GM18861 (cell line): ENCODE measurements around the gene SMIM38.
"Not testable (repeated sequence)": the region's sequence is repeated elsewhere in the genome, so short reads cannot be mapped to it uniquely, and the experiment has no call there.

Source experiments
- ATAC-seq: cut with Tn5 transposase; IDR thresholded peaks from one replicate; pipeline ENCODE4 v1.9.1; 2021; ENCODE audit not compliant: unreplicated experiment

The SMIM38 gene

DNA sequence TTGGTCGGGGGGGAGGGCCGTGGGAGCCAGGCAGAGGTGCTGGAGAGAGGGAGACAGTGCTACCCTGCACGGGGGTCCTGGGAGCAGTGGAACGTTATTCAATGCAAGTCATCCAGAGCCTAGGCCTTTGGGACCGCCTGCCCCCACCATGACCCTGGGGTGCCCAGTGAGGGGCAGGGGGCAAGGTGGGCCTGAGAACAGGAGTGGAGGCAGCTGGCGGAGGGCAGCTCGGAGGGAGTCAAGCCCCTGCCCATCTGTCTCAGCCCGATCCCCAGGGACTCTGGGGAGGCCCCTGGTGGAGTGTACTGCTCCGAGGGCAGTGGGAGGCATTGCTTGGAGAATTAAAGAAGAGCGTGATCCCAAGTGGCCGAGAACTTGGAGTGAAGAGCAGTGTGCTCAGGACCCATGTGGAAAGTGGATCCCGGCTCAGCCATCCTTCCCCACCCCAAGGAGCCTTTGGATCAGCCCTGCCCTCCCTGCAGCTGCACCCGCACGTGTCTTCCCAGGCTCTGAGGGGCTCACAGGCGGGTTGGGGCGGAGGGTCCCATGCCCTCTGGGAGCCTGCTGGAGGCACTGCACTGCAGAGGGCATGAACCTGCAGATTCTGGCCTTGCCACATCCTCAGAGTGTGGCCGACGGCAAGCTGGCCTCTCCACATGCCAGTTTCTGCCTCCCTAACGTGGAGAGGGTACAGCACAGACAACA is 34.0 kb upstream of the SMIM38 start:
- no peak for ATAC-seq

DNA sequence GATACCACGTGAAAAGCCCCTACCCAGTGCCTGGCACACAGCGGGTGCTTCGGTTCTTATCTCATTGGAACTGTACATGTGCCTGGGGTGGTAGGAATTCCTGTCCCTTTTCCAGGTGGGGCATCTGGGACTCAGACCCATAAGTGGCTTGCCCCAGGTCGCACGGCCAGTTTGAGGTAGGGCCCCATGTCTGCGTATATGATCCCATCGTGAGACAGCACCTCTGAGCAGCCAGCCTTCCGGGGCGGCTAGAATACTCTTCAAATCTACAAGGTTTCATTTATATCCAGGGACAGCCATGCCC is 33.5 kb upstream of the SMIM38 start:
- ATAC-seq, result no peak

DNA sequence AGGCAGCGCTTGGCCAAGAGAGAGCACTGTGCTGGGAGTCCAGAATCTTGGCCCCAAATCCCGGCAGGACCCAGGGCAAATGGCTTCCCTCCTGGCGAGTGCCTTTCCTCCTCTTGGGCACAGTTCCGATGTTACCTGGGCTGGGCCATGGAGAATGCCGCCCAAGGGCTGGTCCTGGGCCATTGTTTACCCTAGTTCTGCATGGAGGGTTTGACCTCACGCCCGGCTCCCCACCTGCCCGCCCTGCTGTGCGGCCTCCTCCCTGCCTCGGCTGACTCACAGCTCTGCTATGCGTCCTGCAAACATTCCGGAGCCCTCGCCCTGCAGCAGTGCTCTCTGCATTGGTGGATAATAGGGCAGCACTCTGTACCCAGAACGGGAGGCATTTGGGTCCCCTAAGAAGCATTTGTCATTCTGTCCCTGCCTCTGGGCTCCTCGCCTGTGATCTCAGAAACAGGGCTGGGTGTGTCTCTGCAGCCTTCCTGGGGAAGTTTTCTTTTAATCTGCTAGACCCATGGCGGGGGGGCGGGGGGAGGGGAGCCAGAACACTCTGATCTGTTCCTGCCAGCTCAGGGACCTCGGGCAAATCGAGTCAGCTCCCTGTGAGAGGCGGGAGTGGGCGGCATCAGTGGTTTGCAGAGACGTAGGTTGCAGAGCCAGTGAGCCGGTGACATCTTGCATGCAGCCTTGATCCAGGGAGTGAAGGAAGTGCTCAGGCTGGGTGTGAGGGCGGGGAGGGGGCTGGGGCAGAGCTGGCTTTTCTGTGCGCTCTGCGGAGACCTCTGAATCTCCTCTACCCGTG is 32.9 kb upstream of the SMIM38 start:
- no peak for ATAC-seq

DNA sequence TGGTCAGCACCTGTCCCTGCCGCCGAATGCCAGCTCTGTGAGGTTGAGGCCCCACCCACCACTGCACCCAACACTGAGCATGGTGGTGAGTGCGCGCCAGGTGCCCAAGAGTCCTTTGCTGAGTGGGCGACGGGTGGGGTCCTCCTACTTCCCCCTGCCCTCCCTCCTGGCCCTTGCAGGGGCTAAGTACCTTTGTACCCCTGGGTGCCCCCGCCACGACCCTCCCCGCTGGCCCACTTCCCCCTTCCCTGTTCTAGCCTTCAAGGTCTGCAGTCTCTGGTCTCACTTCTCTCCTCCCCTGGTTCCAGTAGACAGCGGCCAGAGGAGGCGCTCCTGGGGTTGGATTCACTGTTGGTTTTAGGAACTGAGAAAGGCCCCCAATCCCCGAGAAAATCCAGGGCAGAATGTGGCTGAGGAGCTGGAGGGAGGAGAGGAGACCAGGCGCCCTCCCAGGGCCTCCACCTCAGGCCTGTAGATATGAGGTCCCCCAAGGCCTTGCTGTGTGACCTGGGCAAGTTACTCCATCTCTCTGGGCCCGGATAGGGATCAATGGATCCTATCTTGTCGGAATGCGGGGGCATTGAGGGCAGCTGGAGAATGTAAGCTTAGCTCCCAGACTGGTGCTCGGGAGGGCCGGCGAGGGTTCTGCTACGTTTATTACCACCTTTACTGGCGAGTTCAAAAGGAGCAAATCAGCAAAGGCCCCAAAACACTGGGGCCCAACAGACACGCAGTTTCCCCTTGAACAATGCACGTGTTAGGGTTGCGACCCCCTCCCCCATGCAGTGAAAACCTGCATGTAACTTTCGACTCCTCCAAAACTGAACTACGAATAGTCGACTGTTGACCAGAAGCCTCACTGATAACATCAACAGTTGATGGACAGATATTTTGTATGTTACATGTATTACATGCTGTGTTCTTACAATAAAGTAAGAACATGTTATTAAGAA is 31.9 kb upstream of the SMIM38 start:
- ATAC-seq, result no peak

DNA sequence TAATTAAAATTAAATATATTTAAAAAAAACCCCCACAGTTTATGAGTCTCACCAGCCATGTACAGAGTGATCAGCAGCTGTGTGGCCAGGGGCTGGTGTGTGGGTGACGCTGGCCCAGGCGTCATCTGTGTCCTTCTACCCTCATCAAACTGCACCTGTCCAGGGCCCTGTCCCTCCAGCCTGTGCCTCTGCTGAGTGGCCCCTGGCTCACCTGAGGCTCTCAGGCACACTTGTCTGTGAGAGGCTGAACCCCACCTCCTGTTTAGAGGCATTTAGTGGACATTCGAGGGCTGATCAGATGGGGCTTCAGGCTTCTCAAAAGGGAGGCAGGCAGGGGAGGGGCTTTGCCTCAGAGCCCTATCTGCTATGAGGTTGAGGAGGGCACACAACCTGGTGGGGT is 29.9 kb upstream of the SMIM38 start:
- no peak for ATAC-seq

DNA sequence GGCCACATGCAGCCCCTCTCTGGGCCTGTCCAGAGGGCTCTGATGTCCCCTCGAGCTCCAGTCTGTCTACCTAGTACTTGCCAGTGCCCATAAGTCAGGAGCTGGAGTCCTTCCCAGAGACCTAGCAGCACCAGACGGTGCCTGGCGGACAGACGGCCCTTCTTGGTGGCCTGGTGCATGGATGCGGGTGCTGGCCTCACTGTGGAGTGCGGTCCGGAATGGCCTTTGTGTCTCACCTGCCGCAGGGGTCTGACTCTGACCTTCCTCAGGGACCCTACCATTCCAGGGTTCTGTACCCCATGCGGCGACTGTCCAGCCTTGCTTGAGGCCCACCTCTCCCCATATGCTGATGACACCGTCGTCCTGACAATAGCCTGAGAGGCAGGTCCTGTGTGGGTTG is 29.4 kb upstream of the SMIM38 start:
- no peak for ATAC-seq

DNA sequence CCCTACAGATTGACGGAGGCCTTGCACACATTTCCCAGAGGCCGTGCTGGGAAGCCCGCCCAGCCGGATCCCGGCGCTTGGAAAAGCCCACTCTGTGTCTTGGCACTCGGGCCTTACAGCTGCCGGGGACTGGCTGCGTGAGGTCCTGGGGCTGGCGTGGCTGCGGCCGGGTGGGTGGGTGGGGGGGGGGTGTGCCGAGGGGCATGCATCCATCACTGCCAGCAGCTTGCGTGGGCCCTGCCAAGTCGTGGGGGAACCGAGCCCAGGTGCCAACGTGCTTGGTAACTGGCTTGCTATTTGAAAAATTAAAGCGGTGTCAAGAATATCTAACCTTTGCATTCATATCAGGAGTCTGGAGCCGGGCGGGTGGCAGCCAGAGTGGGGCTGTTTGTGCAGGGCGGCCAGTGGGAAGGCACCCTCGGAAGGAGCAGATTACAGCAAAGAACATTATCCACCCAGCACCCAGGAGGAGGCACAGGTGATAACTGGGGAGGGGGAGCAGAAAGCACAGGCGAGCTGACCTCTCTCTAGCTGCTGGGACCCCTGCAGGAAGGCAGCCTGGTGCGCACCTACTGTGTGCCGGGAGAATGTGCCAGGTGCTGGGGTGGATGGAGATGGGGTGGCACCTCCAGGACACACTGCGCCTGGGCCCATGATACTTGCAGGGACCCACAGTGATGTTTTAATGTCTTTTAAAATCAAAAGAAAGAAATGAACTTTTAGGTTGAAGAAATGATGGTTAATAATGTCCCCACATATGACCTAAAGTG is 28.5 kb upstream of the SMIM38 start:
- no peak for ATAC-seq

DNA sequence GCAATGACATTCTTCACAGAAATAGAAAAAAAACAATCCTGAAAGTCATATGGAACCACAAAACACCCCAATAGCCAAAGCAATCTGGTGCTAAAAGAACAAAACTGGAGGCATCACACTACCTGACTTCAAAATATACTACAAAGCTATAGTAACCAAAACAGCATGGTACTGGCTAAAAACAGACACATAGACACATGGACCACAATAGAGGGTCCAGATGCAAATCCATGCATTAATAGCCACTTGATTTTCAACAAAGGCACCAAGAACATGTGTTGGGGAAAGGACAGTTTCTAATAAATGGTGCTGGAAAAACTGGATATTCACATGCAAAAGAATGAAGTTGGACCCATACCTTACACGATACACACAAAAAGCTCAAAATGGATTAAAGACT is 27.9 kb upstream of the SMIM38 start:
- no peak for ATAC-seq

DNA sequence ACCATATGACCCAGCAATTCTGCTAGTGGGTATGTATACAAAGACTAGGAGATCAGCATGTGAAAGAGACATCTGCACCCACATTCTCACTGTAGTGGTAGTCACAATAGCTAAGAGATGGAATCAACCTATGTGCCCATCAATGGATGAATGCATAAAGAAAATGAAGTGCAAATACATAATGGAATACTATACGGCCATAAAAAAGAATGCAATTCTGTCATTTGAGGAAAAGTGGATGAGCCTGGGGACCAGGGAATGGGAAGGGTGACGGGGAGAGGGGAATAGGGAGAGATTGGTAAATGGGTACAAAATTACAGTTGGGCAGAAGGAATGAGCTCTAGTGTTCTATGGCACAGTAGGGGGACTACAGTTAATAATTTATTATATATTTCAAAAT is 26.7 kb upstream of the SMIM38 start:
- no peak for ATAC-seq

DNA sequence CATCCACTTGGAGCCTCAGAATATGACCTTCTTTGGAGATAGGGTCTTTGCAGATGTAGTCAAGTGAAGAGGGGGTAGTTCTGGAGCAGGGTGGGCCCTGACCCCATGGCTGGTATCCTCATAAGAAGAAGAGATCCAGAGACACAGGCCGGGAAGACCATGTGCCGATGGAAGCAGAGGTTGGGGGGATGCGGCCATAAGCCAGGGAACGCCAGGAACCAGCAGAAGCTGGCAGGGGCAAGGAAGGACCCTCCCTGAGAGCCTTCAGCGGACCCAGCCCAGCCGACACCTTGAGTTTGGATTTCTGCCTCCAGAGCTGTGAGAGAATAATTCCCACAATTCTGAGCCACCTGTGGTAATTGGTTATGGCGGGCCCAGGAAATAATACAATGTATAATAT is 26.1 kb upstream of the SMIM38 start:
- no peak for ATAC-seq

DNA sequence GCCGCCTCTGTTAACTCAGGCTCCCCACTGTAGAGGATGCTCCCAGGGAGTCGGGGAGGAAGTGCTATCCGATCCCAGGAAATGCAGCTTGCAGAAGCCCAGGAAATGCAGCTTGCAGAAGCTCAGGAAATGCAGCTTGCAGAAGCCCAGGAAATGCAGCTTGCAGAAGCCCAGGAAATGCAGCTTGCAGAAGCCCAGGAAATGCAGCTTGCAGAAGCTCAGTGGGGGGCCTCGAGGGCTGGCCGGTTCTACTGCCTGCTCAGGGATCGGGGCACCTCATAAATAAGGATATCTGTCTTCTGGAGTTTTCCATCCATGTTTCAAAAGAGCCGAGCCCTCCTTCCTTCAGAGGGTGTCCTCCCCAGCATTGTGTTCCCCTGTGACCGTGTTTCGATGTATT is 25.1 kb upstream of the SMIM38 start:
- ATAC-seq, result no peak

DNA sequence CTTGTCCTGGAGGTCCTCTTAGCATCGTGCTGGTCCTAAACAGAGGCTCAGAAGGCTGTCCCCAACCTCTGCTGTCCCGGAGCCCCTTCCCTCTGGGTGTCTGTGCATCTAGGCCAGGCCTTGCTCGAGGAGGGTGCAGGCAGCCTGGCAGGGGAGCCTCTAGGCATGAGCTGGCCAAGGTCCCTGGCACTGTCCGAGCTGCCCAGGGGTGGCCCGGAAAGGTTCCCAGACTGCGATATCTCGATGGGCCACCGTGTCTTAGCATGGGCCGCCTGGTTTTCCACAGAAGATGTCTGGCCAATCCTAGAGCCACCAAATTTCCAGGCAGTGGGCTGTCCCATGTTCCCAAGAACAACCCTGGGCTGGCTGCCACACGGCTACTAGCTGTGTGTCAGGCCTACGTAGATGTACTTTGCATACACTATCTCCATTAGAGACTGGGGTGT is 24.6 kb upstream of the SMIM38 start:
- no peak for ATAC-seq

DNA sequence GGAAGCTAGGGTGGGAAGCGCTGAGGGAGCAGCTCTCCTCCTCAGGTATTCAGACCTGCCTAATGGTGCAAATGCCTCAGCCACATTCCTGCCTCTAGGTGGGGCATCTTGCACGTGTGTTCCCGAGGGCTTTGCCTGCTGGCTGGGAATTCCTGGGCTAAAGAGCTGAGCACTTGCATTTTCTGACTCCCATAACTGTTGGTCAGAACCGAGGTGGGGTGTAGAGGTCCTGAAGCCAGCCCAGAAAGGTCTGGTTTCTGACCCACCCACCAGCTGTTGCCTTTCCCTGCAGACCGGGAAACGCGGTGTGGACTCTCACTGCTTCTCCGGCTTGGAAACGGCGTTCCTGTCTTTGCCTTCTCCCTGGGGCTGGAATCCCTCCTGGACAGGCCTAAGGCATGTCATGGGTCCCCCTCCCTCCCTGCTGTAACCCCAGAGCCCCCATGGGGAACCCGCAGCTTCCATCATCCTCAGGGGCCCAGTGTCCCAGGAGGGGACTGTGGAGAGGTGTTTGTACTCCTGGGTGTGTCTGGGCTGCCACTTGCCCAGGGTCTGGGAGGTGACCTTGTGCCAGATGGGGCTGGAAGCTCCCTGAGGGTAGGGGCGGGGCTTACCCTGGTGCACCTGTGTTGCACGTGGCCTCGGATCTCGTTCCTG is 24.0 kb upstream of the SMIM38 start:
- ATAC-seq, result no peak

DNA sequence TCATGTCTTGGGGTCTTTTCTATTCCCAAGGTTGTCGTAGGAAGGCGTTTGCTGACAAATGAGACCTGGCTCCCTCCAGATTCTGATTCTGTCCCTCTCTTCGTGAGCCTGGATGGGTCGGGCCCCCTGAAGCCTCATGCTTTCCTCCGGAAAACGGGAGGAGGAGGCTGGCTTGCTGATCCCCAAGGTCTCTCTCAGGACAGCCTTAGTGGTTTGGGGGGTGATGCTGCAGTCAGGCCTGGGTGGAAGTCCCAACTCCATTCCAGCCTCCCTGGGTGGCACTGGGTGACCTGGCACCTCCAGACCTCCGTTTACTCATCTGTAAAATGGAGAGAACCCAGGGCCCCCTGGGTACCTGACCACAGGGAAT is 23.4 kb upstream of the SMIM38 start:
- ATAC-seq, result no peak

DNA sequence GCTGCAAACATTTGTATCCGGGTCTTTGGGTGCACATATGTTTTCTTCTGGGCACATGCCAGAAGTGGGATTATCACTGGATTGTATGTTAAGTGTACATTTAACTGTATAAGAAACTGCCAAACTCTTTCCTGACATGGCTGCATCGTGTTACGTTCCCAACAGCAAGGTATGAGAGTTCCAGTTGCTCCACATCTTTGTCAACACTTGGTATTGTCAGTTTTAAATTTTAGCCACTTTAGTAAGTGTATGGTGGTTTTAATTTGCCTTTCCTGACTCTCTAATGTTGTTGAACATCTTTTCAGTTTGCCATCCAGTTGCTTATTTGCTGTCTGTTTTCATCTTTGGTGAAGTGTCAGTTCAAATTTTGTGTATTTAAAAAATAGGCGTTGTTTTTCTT is 22.5 kb upstream of the SMIM38 start:
- ATAC-seq, result no peak

DNA sequence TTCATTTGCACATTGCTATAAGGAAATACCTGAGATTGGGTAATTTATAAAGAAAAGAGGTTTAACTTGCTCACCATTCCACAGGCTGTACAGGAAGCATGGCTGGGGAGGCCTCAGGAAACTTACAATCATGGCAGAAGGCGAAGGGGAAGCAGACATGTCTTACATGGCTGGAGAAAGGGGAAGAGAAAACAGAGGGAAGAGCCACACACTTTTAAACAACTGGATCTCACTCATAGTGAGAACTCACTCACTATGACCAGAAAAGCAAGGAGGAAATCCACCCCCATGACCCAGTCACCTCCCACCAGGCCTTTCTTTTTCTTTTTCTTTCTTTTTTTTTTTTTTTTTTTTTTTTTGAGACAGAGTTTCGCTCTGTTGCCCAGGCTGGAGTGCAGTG is 21.6 kb upstream of the SMIM38 start:
- ATAC-seq, result not testable (repeated sequence)

DNA sequence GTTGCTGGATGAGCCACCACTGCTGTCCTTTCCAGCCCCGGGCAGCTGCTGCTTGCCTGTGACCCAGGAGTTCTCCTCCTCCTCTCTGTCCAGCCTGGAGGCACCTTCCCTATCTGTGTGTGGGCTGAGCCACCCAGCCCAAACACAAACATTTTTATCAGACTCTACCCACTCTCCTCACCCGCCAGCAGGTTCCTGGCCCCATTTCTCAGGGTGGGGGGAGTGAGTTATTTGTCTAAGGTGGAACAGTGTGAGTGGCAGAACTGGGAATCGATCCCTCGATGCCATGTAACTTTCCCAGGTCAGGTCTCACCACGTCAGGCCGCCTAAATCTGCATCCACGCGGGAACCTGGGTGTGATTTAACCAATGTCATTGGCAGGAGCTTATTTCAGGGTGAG is 20.8 kb upstream of the SMIM38 start:
- ATAC-seq, result no peak

DNA sequence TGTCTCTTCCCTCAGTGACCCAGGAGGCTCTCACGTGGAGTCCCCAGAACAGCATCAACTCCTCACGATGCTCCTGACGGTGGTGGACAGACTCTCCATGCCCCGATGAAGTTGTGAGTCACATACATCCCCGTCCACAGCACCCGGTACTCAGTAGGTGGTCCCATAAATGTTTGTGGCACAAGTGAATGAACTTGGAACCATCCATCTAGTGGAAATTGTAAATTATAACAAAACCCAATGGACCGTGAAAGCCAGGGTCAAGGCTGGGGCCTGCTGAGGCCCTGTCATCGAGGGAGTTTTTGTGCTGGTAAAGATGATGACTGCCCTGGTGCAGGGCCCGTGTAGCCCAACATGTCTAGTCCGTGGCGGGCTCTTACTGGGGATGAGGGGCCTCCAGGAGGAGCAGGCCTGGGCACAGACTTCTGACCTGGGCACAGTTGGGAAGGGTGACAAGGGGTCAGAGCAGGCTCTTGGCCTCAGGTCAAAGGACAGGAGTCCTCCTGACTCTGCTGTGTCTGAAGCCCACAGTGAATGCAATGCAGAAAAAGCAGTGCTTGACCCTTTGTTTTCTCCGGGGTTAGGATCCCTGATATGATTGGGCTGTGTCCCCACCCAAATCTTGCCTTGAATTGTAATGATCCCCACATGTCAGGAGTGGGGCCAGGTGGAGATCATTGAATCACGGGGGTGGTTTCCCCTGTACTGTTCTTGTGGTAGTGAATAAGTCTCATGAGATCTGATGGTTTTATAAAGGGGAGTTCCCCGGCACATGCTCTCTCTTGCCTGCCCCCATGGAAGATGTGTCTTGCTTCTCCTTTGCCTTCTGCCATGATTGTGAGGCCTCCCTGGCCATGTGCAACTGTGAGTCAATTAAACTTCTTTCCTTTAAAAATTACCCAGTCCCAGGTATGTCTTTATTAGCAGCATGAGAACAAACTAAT is 20.0 kb upstream of the SMIM38 start:
- ATAC-seq, result no peak

DNA sequence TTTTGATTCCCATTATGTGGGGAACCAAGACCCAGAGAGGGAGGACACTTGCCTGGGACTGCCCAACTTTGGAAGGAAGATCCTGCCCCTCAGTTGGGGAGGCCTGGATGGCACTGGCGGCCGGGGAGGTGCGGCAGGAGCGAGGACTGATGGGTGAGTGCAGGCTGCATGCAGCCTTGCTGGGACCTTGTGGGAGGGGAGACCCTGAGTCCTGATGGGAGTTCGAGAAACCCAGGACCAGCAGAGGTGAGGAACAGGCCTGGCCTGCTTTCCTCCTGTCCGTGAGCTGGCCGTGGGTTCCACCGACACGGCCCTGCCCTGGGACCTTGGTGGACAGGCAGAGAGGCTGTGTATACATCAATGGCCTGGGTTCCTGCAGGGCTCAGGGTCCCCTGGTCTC is 19.3 kb upstream of the SMIM38 start:
- ATAC-seq, result no peak
